GM23338 (cell line): ENCODE results near the gene TLR7. TPM values are rescaled to one million over a fixed set of nuclear protein-coding genes. Genes with fewer than 3 reads are reported as not detected.

Source experiments
- CTCF ChIP-seq, 2 experiments: fragments of 200-600 bp in 1 of 2; sonication (generic) in 1 of 2; conservative IDR thresholded peaks; 2 replicates each; pipeline versions ENCODE4 v1.5.1 to v1.6.1; 2016 to 2017; ENCODE audit warnings: antibody characterized with exemption in 2 of 2, low read depth in 2 of 2, mild to moderate bottlenecking in 2 of 2, moderate library complexity in 1 of 2
- ETS1 ChIP-seq: IDR thresholded peaks from 2 replicates; pipeline ENCODE4 v1.6.1; 2016; ENCODE audit warnings: antibody characterized with exemption
- JUNB ChIP-seq: IDR thresholded peaks from one replicate; pipeline ENCODE4 v1.6.1; 2016; ENCODE audit warnings: antibody characterized with exemption; ENCODE audit not compliant: unreplicated experiment
- ZNF462 ChIP-seq: fragments of 250-450 bp; sonication (Bioruptor Pico); IDR thresholded peaks from 2 replicates; pipeline ENCODE4 v1.5.0; 2020; ENCODE audit warnings: mild to moderate bottlenecking, moderate library complexity
- polyA plus RNA-seq: library from polyadenylated mRNA; unstranded; fragments of >200 nt; fragmentation: Nextera tagmentation; extraction: Ambion mirVana; gene quantifications from 2 replicates; pipeline ENCODE4 v1.2.1, GENCODE V29; 2016
- total RNA-seq: library from RNA; depleted of rRNA; stranded (reverse); fragments of >200 nt; shearing (Covaris generic); gene quantifications from 2 replicates; pipeline ENCODE4 v1.2.3, GENCODE V29; 2014

The TLR7 gene
- total and polyA plus RNA-seq, 2 experiments from 2014 or later = not detected

- no peak for TF ChIP-seq CTCF (conservative IDR thresholded peaks at IDR 0.05; ENCODE audit: low read depth in 2 of 2)
- TF ChIP-seq JUNB = no peak
- TF ChIP-seq ZNF462 (CRISPR knock-in tag) = no peak
- no peak for TF ChIP-seq ETS1
Observed at GRCh38 chrX:12906046-12906761, 39.3 kb downstream of the TLR7 start, which contains the start of gene TLR8 (continued).
